Aorta (tissue), 5 donors: ENCODE results near the gene UBXN6. TPM values are rescaled to one million over a fixed set of nuclear protein-coding genes. Genes with fewer than 3 reads are reported as not detected.

Source experiments
- ATAC-seq: fragments of 200-7000 bp; cut with Tn5 transposase; one replicate; pipeline ENCODE4 v1.9.1; 2022; ENCODE audit warnings: moderate library complexity; ENCODE audit not compliant: low FRiP score
- DNase-seq, 2 donors: peaks; one replicate each; pipeline ENCODE4 v3.0.0-alpha.2; 2020
- H3K27ac ChIP-seq, 2 donors: one replicate each; pipeline ENCODE4 v1.5.1; 2013; ENCODE audit warnings: low read length in 2 of 2, mild to moderate bottlenecking in 2 of 2, moderate library complexity in 2 of 2, control low read depth in 1 of 2, inconsistent platforms in 1 of 2, low read depth in 1 of 2
- H3K27me3 ChIP-seq, 2 donors: one replicate each; pipeline ENCODE4 v1.6.1; 2013; ENCODE audit warnings: control low read depth in 1 of 2, low read length in 1 of 2, mild to moderate bottlenecking in 1 of 2, moderate library complexity in 1 of 2; ENCODE audit not compliant: insufficient read depth in 2 of 2, control insufficient read depth in 1 of 2
- H3K36me3 ChIP-seq, 2 donors: one replicate each; pipeline ENCODE4 v1.6.1; 2013; ENCODE audit warnings: control low read depth in 1 of 2, low read length in 1 of 2, mild to moderate bottlenecking in 1 of 2; ENCODE audit not compliant: insufficient read depth in 2 of 2, control insufficient read depth in 1 of 2
- H3K4me1 ChIP-seq, 2 donors: one replicate each; pipeline ENCODE4 v1.6.1; 2013; ENCODE audit warnings: low read length in 2 of 2, control low read depth in 1 of 2, mild to moderate bottlenecking in 1 of 2, moderate library complexity in 1 of 2; ENCODE audit not compliant: insufficient read depth in 2 of 2, control insufficient read depth in 1 of 2
- H3K4me3 ChIP-seq, 2 donors: one replicate each; pipeline ENCODE4 v1.5.1; 2013; ENCODE audit warnings: low read length in 2 of 2, control low read depth in 1 of 2, mild to moderate bottlenecking in 1 of 2
- H3K9me3 ChIP-seq: one replicate; pipeline ENCODE4 v1.6.1; 2013; ENCODE audit warnings: mild to moderate bottlenecking, low read length; ENCODE audit not compliant: control insufficient read depth
- WGBS, 2 donors: extraction: QIAGEN DNeasy Blood & Tissue Kit; methylation state at CpG; one replicate each; pipeline ENCODE4 v1.1.7; 2013; 5-methylcytosine and 5-hydroxymethylcytosine counted together
- intact Hi-C, 2 donors: fragments of 100-400 bp; cut with DNase I; formaldehyde crosslinking; loops; one replicate each; pipeline versions ENCODE4 v1.14.2 to v1.15.0; 2022
- polyA plus RNA-seq, 2 donors: library from polyadenylated mRNA; stranded (reverse); fragments of 200-250 nt; gene quantifications; one replicate each; pipeline ENCODE4 v1.2.3, GENCODE V29; 2013
- total RNA-seq, 2 donors: library from RNA; stranded (reverse); fragmentation: NEBNext Ultra II Directional; extraction: Animal tissue kit (Norgen Biotek cat#: 25700); gene quantifications; one replicate each; pipeline ENCODE4 v1.2.1, GENCODE V29; 2021
- donor health status: healthy with polysubstance abuse.
- donor health status: Bipolar disorder and iron deficiency.
- donor health status: DM: no; HTN: no; CAD: no.
- donor health status: DM: no; HTN: no; CAD: no.
- donor health status: DM: yes; HTN: yes; CAD: no.

Gene UBXN6
- total and polyA plus RNA-seq, 4 donors = 78.5 to 181 (median 85.8) TPM

- H3K27me3 ChIP-seq = no peaks in the 10 kb centered on the region
- WGBS, 2 donors = 1% methylated on average over 31 to 71 of the region's 71 CpGs
- ATAC-seq = no peak
- H3K4me3 ChIP-seq = peak within 1 kb of the TSS; percentile 86 to 93
- H3K27ac ChIP-seq = peak within 1 kb of the TSS in 1 of 2 donors; percentile 34
- intact Hi-C loops = no loop called here
- peak in 1 of 2 donors; percentile 98 for DNase-seq
- peaks cover 0 to 2% of the 10 kb centered on the region in 2 donors for H3K36me3 ChIP-seq
- H3K9me3 ChIP-seq = no peaks in the 10 kb centered on the region
- H3K4me1 ChIP-seq = peaks cover 0 to 2% of the 10 kb centered on the region in 2 donors
Measured at GRCh38 chr19:4472174-4472974, 14.8 kb upstream of the UBXN6 start, which contains the start of gene HDGFL2. HDGFL2 (plus strand) TSS chr19:4472297; CDS start chr19:4472351, 54 bp downstream.

- ATAC-seq (peak; percentile 98), DNase-seq (peak; percentile 98 to 99)
- no peaks in the 10 kb centered on the region for H3K27me3 ChIP-seq
- H3K36me3 ChIP-seq = peaks cover 0 to 2% of the 10 kb centered on the region in 2 donors
- H3K4me3 ChIP-seq = peak overlapping the region; percentile 54 to 93
- H3K9me3 ChIP-seq = no peaks in the 10 kb centered on the region
- H3K27ac ChIP-seq = peak overlapping the region in 1 of 2 donors; percentile 34
- 0% methylated on average over 33 of the region's 33 CpGs for WGBS, 2 donors
- intact Hi-C loops = no loop called here
- H3K4me1 ChIP-seq = peaks cover 0 to 2% of the 10 kb centered on the region in 2 donors
Measured at GRCh38 chr19:4471403-4472173, 14.0 kb upstream of the UBXN6 start.

- ATAC-seq (no peak), DNase-seq (no peak)
- intact Hi-C loops = no loop called here
- Histone ChIP-seq H3K9me3 (no peaks in the 10 kb centered on the region), H3K27ac (no peak overlapping the region), H3K36me3 (no peaks in the 10 kb centered on the region), H3K4me1 (no peaks in the 10 kb centered on the region), H3K27me3 (no peaks in the 10 kb centered on the region), H3K4me3 (no peak overlapping the region)
- WGBS, 2 donors = 86 to 92% methylated on average over 3 of the region's 3 CpGs
Measured at GRCh38 chr19:4467835-4468234, 10.2 kb upstream of the UBXN6 start.

- DNase-seq (no peak), ATAC-seq (no peak)
- H3K27ac ChIP-seq = no peak overlapping the region
- no peaks in the 10 kb centered on the region for H3K36me3 ChIP-seq
- no peaks in the 10 kb centered on the region for H3K4me1 ChIP-seq
- WGBS, 2 donors = 79 to 84% methylated on average over 8 of the region's 8 CpGs
- H3K9me3 ChIP-seq = no peaks in the 10 kb centered on the region
- intact Hi-C loops = no loop called here
- H3K27me3 ChIP-seq = no peaks in the 10 kb centered on the region
- no peak overlapping the region for H3K4me3 ChIP-seq
Measured at GRCh38 chr19:4464815-4465581, 7.4 kb upstream of the UBXN6 start.

GRCh38 chr19:4456843-4457653, 546 bp downstream of the UBXN6 start:
- H3K36me3 ChIP-seq = peaks cover 0 to 3% of the 10 kb centered on the region in 2 donors
- ATAC-seq (peak; percentile 53), DNase-seq (peak; percentile 72 to 87)
- no peak overlapping the region for H3K27ac ChIP-seq
- peak overlapping the region; percentile 60 to 63 for H3K4me3 ChIP-seq
- no peaks in the 10 kb centered on the region for H3K4me1 ChIP-seq
- intact Hi-C loops = loop anchor here (2.0 to 5.0 kb wide), 2 partner anchors 54 to 55 kb away; partner anchors contain the start of genes CHAF1A (in 2 of the 2) and SH3GL1 (in 1 of the 2)
- no peaks in the 10 kb centered on the region for H3K27me3 ChIP-seq
- WGBS, 2 donors = 1 to 2% methylated on average over 29 to 51 of the region's 53 CpGs
- H3K9me3 ChIP-seq = no peaks in the 10 kb centered on the region

- Histone ChIP-seq H3K9me3 (no peaks in the 10 kb centered on the region), H3K27me3 (no peaks in the 10 kb centered on the region), H3K36me3 (peaks cover 0 to 3% of the 10 kb centered on the region in 2 donors), H3K4me1 (no peaks in the 10 kb centered on the region), H3K4me3 (peak overlapping the region in 1 of 2 donors; percentile 63), H3K27ac (no peak overlapping the region)
- ATAC-seq (peak; percentile 28), DNase-seq (peak in 1 of 2 donors; percentile 68)
- 1 to 3% methylated on average over 9 of the region's 9 CpGs for WGBS, 2 donors
- intact Hi-C loops = loop anchor here (2.0 to 5.0 kb wide), 2 partner anchors 54 kb away; partner anchors contain the start of genes CHAF1A (in 2 of the 2) and SH3GL1 (in 1 of the 2)
Measured at GRCh38 chr19:4456476-4456842, 1.1 kb downstream of the UBXN6 start.

GRCh38 chr19:4455719-4456475, 1.7 kb downstream of the UBXN6 start:
- Histone ChIP-seq H3K27ac (no peak overlapping the region), H3K4me3 (no peak overlapping the region), H3K9me3 (no peaks in the 10 kb centered on the region), H3K36me3 (peaks cover 0 to 3% of the 10 kb centered on the region in 2 donors), H3K27me3 (no peaks in the 10 kb centered on the region), H3K4me1 (no peaks in the 10 kb centered on the region)
- WGBS, 2 donors = 51 to 54% methylated on average over 14 to 15 of the region's 15 CpGs
- ATAC-seq (peak; percentile 12), DNase-seq (no peak)
- intact Hi-C loops = loop anchor here (2.0 to 5.0 kb wide), 2 partner anchors 53 to 54 kb away; partner anchors contain the start of genes CHAF1A (in 2 of the 2) and SH3GL1 (in 1 of the 2)
